ENCODE data around the gene HOXD9.

DNA sequence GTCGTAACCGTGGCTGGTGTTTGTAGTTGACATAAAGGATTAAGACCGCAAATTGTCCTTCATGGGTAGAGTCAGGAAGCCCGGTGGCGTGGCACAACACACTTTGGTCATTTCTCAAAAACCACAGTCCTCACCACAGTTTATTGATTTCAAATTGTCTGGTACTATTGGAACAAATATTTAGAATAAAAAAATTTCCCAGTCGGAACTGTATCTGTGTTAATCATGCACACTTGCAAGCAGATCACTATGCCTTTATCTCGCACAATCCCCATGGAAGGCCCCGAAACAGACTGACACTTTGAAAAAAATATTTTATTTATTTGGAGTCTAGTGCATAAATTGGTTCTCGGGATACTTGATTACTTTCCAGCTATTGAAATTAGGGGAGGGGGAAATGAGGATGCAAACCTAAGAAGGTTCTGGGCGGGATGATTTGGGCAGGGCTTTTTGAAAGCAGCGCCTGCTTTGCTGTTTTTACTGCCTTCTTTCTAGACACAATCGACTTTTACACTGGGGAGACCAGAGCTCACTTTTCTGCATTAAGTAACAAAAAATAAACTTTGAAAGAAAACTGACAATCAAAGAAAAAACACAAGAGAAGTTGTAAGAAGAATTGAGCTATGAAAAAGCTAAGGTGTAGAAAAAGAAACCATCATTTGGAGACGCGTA, 50.5 kb downstream of the HOXD9 start:
- TF ChIP-seq, protein P1, sequence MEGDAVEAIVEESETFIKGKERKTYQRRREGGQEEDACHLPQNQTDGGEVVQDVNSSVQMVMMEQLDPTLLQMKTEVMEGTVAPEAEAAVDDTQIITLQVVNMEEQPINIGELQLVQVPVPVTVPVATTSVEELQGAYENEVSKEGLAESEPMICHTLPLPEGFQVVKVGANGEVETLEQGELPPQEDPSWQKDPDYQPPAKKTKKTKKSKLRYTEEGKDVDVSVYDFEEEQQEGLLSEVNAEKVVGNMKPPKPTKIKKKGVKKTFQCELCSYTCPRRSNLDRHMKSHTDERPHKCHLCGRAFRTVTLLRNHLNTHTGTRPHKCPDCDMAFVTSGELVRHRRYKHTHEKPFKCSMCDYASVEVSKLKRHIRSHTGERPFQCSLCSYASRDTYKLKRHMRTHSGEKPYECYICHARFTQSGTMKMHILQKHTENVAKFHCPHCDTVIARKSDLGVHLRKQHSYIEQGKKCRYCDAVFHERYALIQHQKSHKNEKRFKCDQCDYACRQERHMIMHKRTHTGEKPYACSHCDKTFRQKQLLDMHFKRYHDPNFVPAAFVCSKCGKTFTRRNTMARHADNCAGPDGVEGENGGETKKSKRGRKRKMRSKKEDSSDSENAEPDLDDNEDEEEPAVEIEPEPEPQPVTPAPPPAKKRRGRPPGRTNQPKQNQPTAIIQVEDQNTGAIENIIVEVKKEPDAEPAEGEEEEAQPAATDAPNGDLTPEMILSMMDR (IDR thresholded peaks at IDR 0.05; ENCODE audit: extremely low read depth in 1 of 2, insufficient read depth in 1 of 2, low read depth in 1 of 2, low read length in 2 of 2) = no peak
- TF ChIP-seq EZH2 (IDR thresholded peaks at IDR 0.05; ENCODE audit: borderline replicate concordance, low read depth, low read length, severe bottlenecking) = no peak

Data from endothelial cell of umbilical vein (primary cell).